ENCODE results near the gene ZG16B. TPM values are rescaled to one million over a fixed set of nuclear protein-coding genes. Genes with fewer than 3 reads are reported as not detected.

Gene ZG16B
- total RNA-seq, 1 experiment from 2014 or later = 2.7 TPM

DNA sequence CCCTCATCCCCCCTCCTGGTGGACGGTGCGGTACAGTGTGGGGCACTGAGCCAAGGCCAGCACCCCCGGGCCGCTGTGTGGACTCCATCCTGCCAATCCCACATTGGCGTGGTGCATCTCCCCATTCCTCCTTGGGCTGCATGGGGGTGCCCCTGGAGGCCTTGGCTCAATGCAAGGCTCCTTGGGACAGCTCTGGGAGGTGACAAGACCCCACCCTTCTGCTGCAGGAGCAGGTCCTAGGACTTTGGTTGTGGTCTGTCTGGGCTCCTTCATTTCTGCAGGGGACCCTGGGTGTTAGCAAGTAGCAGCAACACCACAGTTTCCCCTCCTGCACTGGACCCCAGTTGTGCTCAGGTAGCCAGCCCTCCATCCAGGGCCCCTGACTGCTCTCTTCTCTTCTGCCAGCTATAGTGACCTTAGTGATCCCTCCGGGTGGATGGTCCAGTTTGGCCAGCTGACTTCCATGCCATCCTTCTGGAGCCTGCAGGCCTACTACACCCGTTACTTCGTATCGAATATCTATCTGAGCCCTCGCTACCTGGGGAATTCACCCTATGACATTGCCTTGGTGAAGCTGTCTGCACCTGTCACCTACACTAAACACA is 11.7 kb upstream of the ZG16B start:
- DNase-seq = no peak
- Histone ChIP-seq H3K27me3 (no peaks in the 10 kb centered on the region), H3K36me3 (no peaks in the 10 kb centered on the region), H3K4me3 (no peak overlapping the region), H3K9me3 (no peaks in the 10 kb centered on the region)

GRCh38 chr16:2819179-2819938 is 10.7 kb upstream of the ZG16B start:
- DNase-seq = no peak
- Histone ChIP-seq H3K9me3 (no peaks in the 10 kb centered on the region), H3K4me3 (no peak overlapping the region), H3K36me3 (no peaks in the 10 kb centered on the region), H3K27me3 (no peaks in the 10 kb centered on the region)

DNA sequence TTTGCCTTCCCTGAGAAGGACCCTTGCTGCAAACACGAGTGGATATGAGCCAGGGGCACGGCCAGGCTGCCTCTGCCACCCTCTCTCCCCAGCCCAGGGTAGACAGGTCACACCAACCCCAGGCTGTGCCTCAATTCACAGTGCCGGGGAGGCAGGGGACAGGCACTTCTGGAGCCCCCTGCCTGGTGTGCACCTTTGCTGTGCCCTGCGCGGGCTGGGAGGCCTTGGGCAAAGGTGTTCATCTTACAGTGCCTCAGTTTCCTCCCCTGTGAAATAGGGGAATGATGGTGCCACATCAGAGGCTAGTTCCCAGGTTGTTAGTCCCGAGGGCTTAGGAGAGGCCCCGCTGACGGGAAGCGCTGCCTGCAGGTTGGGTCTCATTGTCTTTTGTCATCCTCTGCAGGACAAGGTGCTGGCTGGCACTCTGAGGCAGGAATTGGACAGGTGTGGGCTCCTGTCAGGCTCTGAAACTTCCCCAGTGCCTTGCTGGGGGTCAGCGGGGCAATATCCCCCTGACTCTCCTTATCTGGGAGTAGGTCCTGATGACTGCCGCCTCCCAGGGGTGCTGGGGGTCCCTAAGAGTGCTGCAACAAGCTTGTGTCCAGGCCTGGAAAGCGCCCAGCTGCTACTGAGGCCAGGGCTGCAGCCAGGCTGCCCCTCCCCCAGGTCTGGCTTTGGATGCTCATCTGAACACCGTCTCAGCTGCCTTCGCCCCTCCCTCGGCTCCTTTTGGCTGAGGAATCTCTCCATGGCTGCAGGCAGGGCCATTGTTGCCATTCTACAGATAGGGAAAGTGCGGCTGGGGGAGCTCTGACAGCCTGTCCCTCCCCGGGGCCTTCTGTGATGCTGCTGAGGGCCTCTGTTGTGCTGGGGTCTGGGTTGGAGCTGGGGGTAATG is 9.9 kb upstream of the ZG16B start:
- Histone ChIP-seq H3K9me3 (no peaks in the 10 kb centered on the region), H3K36me3 (no peaks in the 10 kb centered on the region), H3K27me3 (no peaks in the 10 kb centered on the region), H3K4me3 (no peak overlapping the region)
- no peak for DNase-seq

DNA sequence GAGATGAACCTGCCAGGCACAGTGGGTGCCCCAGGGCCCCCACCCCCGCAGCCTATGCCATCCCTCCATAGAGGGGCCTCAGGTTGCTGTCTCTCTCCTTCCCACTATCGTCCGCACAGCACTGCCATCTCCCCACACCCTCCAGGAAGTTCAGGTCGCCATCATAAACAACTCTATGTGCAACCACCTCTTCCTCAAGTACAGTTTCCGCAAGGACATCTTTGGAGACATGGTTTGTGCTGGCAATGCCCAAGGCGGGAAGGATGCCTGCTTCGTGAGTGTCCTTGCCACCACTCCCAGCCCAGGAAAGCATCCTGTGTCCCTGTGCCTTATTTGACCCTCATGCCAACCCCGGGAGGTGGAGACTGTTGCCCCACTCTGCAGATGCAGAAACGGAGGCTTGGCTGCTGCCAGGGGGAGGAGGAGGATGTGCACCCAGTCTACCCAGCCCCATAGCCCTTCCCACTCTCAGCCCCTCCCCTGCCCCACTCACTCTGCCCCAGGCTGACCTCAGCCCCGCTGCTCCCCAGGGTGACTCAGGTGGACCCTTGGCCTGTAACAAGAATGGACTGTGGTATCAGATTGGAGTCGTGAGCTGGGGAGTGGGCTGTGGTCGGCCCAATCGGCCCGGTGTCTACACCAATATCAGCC is 9.1 kb upstream of the ZG16B start:
- H3K27me3 ChIP-seq = no peaks in the 10 kb centered on the region
- no peak overlapping the region for H3K4me3 ChIP-seq
- no peaks in the 10 kb centered on the region for H3K9me3 ChIP-seq
- H3K36me3 ChIP-seq = no peaks in the 10 kb centered on the region
- DNase-seq = no peak

GRCh38 chr16:2821487-2822157 is 8.5 kb upstream of the ZG16B start:
- H3K36me3 ChIP-seq = no peaks in the 10 kb centered on the region
- no peaks in the 10 kb centered on the region for H3K27me3 ChIP-seq
- no peaks in the 10 kb centered on the region for H3K9me3 ChIP-seq
- no peak for DNase-seq
- H3K4me3 ChIP-seq = no peak overlapping the region

DNA sequence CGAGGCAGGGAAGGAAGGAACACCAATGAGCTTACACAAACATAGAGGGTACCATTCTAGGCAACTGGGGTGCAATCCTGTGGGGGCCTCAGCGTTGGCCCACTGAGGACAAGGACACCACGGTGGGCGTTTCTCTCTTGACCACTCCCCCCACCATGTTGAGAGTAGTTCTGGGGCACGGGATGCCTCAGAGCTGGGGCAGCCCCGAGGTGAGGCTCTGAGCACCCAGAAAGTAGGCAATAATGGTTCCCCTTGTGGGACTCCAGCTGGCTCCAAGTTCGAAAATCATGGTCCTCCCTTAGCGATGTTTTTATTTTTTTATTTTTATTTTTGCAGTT is 8.0 kb upstream of the ZG16B start:
- no peaks in the 10 kb centered on the region for H3K36me3 ChIP-seq
- no peaks in the 10 kb centered on the region for H3K9me3 ChIP-seq
- no peaks in the 10 kb centered on the region for H3K27me3 ChIP-seq
- no peak overlapping the region for H3K4me3 ChIP-seq
- no peak for DNase-seq

DNA sequence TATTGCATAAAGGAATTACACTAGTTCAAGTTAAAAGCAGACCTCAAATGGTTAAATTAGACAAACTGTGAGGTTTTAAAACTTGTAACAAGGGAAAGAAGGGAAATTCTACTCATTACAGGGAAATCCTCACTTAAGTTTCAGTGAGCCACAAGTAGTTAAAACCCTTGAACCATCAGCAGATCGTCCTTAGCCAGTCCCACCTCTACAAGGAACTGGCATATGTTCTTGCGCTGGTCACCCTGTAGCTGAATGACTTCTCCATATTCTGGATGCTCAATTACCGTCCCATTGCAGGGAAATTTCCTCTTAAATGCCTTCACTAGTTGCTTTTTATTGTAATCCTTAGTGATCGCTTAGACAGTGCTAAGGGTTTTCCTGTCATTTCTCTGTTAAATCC is 7.6 kb upstream of the ZG16B start:
- Histone ChIP-seq H3K27me3 (no peaks in the 10 kb centered on the region), H3K4me3 (no peak overlapping the region), H3K36me3 (no peaks in the 10 kb centered on the region), H3K9me3 (no peaks in the 10 kb centered on the region)
- DNase-seq = no peak

DNA sequence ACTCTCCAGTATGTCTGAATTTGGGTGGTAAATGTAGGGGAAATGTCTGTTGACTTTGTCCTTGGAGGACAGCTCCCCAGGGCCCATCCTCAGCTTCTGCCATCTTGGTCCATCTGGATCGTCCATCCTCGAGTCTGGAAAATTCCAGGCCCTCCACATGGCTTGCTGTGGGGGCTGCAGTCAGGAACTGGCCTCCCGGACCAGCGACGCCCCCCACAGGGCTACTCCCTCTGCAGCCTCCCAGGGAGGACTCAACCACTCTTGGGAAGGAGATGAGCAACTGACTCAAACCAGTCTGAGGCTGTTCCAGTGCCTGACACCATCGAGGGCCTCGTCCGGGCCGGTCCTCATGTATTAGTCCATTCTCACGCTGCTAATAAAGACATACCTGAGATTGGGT is 5.5 kb upstream of the ZG16B start:
- H3K27me3 ChIP-seq = no peaks in the 10 kb centered on the region
- H3K9me3 ChIP-seq = no peaks in the 10 kb centered on the region
- DNase-seq = no peak
- H3K36me3 ChIP-seq = no peaks in the 10 kb centered on the region
- no peak overlapping the region for H3K4me3 ChIP-seq

GRCh38 chr16:2825049-2825742 is 4.9 kb upstream of the ZG16B start:
- Histone ChIP-seq H3K9me3 (no peaks in the 10 kb centered on the region), H3K4me3 (no peak overlapping the region), H3K36me3 (no peaks in the 10 kb centered on the region), H3K27me3 (no peaks in the 10 kb centered on the region)
- no peak for DNase-seq

DNA sequence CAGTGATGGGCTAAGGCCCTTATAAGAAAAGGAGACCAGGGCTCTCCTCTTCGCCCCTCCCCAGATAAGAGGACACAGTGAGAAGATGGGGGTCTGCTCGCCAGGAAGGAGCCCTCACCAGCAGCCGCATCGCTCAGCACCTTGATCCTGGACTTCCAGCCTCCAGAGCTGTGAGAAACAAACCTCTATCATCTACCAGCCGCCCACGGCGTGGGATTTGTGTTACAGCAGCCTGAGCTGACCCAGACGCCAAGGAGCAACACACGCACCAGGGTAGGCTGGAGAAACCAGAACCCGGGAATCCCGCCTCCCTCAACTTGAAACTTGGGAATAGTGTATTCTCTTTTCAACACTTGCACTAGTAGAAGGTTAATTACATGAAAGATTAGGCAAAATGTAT is 4.2 kb upstream of the ZG16B start:
- DNase-seq = no peak
- no peaks in the 10 kb centered on the region for H3K9me3 ChIP-seq
- H3K36me3 ChIP-seq = no peaks in the 10 kb centered on the region
- H3K4me3 ChIP-seq = no peak overlapping the region
- H3K27me3 ChIP-seq = no peaks in the 10 kb centered on the region

GRCh38 chr16:2826591-2827373 is 3.3 kb upstream of the ZG16B start:
- no peaks in the 10 kb centered on the region for H3K27me3 ChIP-seq
- no peaks in the 10 kb centered on the region for H3K36me3 ChIP-seq
- H3K4me3 ChIP-seq = no peak overlapping the region
- no peaks in the 10 kb centered on the region for H3K9me3 ChIP-seq
- DNase-seq = no peak

- no peaks in the 10 kb centered on the region for H3K9me3 ChIP-seq
- no peak for DNase-seq
- H3K4me3 ChIP-seq = no peak overlapping the region
- no peaks in the 10 kb centered on the region for H3K27me3 ChIP-seq
- H3K36me3 ChIP-seq = no peaks in the 10 kb centered on the region
These were observed 2.7 kb upstream of the ZG16B start for GRCh38 chr16:2827374-2827791.

GRCh38 chr16:2827831-2828520 is 2.1 kb upstream of the ZG16B start:
- Histone ChIP-seq H3K9me3 (no peaks in the 10 kb centered on the region), H3K27me3 (no peaks in the 10 kb centered on the region), H3K36me3 (no peaks in the 10 kb centered on the region), H3K4me3 (no peak overlapping the region)
- no peak for DNase-seq

- Histone ChIP-seq H3K9me3 (no peaks in the 10 kb centered on the region), H3K36me3 (no peaks in the 10 kb centered on the region), H3K4me3 (no peak overlapping the region), H3K27me3 (no peaks in the 10 kb centered on the region)
- DNase-seq = no peak
These were observed 1.6 kb upstream of the ZG16B start for GRCh38 chr16:2828521-2828840.

DNA sequence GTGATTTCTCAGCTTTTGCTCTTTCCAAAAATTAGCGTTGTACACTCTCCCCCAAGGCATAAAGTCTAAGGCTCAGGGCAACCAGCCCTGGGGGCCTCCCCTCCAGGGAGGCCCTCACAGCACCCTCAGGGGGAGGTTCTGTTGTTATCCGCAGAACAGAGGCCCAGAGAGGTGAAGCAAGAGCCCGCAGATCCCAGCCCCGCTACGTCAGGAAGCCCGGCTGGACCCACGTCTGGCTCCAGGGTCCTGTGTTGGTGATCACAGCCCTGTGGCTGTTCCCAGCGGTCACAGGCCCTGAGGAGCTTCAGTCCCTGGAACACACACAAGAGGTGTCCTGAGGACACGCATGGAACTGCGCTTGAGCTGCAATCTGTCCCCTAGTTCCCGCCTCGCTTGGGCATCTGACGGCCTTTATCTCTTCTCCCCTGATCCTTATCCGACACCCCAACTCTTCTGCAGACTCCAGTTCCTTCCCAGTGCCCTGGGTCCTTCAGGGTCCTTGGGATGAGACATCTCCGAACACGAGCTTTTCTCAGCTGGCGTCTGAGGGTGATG is 1.1 kb upstream of the ZG16B start:
- Histone ChIP-seq H3K27me3 (no peaks in the 10 kb centered on the region), H3K4me3 (no peak overlapping the region), H3K36me3 (no peaks in the 10 kb centered on the region), H3K9me3 (no peaks in the 10 kb centered on the region)
- DNase-seq = no peak

All from MG63 (cell line).